G401 (cell line): ENCODE measurements around the gene PRELP. TPM values are rescaled to one million over a fixed set of nuclear protein-coding genes. Genes with fewer than 3 reads are reported as not detected.

Experiments used
- DNase-seq: peaks from one replicate; pipeline ENCODE4 v3.0.0-alpha.2; 2015; ENCODE audit warnings: low spot score
- in situ Hi-C: cut with HindIII; loops from 2 replicates; pipeline ENCODE4 v1.10.0; 2016; ENCODE audit warnings: low sequenced_read_pairs, mixed read lengths
- total RNA-seq: library from RNA; depleted of rRNA; stranded (reverse); fragments of >200 nt; shearing (Covaris generic); gene quantifications from 2 replicates; pipeline ENCODE4 v1.2.3, GENCODE V29; 2014

PRELP gene
- total RNA-seq, 1 experiment from 2014 or later = not detected

DNA sequence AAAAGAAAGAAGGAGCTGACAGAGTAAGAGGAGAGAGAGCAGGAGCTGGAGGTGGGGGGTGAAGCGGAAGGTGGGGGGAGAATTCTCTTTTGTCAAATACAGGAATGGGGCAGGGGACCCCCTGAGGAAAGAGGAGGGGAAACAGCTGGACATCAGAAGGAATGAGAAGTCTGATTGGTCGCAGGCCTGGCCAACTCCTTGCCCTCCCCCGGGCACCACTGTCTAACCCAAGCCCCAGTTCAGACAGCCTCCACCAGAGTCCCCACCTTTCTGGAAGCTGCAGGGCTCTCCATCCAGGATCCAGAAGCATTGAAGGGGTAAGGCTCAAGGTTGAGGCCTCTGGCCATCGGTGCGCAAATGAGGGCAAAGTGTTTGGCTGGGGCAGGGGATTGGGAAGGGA, 18.3 kb downstream of the PRELP start, which contains the start of gene OPTC:
OPTC (plus strand) TSS at position 253 of the 400 bp plus-strand sequence. CDS start 1,853 bp downstream, outside the sequence.
- in situ Hi-C loops = no loop called here
- no peak for DNase-seq

DNA sequence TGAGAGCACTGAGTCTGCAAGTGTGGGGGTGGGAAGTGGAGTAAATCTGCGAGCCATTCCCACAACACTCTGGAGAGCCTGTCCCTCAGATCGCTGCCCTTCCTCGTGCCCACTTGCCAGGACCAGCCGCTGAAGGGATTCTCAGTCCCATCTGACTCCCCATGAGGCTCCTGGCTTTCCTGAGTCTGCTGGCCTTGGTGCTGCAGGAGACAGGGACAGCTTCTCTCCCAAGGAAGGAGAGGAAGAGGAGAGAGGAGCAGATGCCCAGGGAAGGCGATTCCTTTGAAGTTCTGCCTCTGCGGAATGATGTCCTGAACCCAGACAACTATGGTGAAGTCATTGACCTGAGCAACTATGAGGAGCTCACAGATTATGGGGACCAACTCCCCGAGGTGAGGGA, 20.2 kb downstream of the PRELP start:
- no peak for DNase-seq

GRCh38 chr1:203497269-203497777, 21.7 kb downstream of the PRELP start:
- in situ Hi-C loops = no loop called here
- DNase-seq = peak; percentile 62

More for the DNA sequence above, 20.2 kb downstream of the PRELP start:
- in situ Hi-C loops = no loop called here

DNA sequence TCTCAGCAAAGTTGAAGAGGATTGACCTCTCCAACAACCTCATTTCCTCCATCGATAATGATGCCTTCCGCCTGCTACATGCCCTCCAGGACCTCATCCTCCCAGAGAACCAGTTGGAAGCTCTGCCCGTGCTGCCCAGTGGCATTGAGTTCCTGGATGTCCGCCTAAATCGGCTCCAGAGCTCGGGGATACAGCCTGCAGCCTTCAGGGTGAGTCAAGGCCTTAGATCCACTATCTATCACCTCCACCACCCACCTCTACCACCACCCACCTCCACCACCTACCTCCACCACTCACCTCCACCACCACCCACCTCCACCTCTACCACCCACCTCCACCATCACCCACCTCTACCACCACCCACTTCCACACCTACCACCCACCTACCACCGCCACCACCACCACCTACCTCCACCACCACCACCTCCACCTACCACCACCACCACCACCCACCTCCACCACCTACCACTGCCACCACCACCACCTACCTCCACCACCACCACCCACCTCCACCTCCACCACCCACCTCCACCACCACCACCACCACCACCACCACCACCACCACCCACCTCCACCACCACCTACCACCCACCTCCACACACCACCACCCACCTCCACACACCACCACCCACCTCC, 24.2 kb downstream of the PRELP start:
- in situ Hi-C loops = no loop called here

DNA sequence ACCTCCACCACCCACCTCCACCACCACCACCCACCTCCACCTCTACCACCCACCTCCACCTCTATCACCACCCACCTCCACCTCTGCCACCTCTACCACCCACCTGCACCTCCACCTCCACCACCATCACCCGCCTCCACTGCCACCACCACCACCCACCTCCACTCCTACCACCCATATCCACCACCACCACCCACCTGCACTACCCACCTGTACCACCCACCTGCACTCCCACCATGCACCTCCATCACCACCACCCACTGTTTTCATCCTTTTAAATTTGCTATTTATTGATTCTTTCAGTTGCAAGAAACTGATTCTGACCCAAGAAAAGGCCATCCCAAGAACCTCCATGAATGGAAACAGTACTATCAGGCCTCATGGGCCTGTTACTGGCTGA, 24.7 kb downstream of the PRELP start:
- in situ Hi-C loops = no loop called here
- DNase-seq = no peak

More for the DNA sequence above, 24.2 kb downstream of the PRELP start:
- DNase-seq = no peak

DNA sequence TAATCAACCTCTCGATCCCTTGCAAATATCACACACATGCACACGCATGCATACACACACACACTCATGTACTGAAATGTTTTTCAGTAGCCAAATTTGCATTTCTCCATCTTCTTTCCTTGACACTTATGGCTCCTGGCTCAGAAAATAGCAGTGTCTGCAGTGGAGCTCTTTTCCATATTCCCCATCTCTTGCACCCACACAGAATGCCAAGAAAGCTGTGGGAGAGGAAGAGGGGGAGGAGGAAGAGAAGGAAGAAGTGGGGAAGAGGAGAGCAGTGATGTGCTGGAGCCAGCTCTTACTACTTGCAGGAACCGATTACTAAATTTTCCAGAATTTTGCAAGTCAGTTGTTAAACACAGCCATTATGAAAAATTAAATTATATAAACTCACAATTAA, 28.2 kb downstream of the PRELP start:
- DNase-seq = no peak
- in situ Hi-C loops = no loop called here

- DNase-seq = peak; percentile 91
- in situ Hi-C loops = no loop called here
These were observed 29.0 kb downstream of the PRELP start for GRCh38 chr1:203504400-203505250.

- in situ Hi-C loops = no loop called here
- no peak for DNase-seq
These were observed 30.1 kb downstream of the PRELP start for GRCh38 chr1:203505526-203506204.

DNA sequence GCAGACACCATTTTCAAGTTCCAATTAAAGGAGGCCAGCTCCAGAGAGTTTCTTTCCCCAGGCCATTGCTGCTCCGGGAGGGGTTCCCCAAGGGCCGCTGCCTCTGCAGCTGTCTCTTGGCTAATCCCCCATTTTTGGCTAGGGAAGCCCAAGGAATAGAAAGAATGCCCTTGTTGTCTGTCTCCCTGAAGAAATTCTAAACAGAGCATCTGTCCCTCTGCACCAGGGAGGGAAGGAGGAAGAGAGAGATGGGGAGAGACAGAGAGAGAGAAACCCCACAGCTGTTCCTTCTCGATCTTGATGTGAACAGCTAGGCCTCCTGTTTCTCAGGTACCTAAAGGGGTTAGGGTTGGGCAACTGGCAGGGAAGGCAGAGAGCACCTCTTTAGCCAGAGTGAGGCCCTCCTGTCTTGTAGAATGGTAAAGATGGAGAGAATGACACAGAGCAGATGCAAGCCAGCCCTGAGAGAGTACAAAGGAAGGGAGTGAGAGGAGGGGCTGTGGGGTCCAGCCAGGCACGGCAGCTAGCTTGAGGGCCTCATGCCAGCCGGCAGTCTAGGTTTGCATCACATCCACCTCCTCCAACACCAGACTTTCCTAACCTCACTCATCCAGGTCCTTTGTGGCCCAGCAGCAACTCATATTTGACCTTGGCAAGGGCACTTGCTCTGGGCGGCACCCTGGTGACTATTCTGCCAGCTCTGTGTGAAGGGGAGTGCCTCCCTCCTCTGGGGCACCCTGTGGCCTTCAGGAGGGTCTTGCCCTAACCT, 31.4 kb downstream of the PRELP start:
- in situ Hi-C loops = no loop called here
- DNase-seq = no peak

GRCh38 chr1:203507759-203508158, 32.2 kb downstream of the PRELP start:
- in situ Hi-C loops = no loop called here
- no peak for DNase-seq

DNA sequence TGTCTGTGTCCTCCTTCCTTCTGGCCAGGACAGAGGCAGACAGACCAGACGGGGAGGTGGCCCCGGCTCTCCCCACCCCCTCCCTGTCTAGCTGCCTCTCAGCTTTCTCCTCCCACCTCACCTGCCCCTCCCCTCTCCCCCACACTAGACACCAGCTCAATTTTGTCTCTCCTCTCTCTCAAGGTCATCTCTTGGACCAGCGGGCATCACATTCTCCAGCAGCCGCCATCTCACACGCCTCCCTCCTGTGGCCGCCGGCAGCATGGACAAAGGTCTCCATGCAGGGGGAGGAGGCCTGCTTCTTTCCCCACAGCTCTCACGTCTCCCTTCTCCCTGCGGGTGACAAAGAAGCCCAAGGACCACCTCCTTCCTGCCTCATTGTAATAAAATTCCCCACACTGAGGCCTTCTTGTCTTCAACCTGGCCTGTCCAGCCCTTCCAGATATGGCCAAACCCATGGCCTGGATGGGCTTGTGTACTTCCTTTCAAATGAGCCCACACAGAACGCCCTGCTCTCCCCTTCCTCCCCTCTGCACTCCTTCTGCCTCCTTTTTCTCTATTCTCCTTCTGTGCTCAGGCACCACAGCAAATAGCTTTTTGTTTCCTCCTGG, 33.0 kb downstream of the PRELP start:
- DNase-seq = no peak
- in situ Hi-C loops = no loop called here

DNA sequence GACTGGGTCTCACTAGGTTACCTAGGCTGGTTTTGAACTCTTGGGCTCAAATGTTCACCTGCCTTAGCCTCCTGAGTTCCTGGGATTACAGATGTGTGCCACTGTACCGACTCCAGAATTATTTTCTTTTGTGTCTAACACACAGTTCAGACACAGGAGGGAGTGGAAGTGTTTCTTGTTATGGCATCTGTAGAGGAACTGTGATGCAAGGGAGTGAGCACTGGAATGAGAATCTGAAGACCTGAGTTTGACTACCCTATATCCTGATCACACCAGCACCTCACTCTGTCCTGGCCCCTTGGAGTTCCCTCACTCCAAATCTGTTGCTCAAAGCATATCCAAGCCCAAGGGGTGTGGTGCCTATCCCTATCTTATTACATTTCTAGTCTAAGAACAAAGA, 33.5 kb downstream of the PRELP start:
- DNase-seq = no peak
- in situ Hi-C loops = no loop called here

DNA sequence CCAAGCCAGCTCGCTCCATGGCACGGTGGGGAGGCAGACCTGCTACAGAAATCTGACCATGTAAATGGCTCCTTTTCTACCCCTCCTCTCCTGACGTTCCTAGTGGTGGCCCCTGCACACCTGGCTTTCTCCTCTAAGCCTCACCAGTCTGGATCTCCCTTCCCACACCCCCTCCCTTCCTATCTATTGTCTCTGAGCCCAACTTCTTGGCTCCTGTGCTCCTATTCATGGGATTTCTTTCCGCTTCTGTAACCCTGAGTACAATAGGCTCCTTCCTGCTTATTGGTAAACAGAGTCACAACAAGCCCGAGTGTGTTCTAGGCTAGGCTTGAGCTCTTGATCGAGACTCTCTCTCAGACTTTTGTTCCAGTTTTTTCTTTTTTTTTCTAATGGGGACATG, 35.9 kb downstream of the PRELP start:
- in situ Hi-C loops = no loop called here
- DNase-seq = no peak

DNA sequence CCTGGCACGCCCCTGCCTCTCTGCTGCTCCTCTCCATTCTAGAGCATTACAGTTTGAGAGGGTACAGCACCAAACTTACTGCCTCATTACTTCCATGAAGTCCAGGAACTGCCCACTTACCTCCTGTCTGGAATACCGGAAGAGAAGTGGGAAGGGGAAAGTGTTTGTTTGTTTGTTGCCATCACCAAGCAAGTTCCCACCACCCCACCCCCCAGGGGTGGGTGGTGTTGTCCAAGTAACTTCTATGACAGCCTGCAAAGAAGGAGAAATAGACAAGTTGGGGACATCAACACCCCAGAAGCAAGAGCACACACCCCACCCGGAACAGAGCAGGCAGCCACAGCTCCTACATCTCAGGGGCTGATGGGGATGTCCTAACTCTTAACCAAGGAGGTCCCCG, 36.3 kb downstream of the PRELP start:
- in situ Hi-C loops = no loop called here
- DNase-seq = no peak

DNA sequence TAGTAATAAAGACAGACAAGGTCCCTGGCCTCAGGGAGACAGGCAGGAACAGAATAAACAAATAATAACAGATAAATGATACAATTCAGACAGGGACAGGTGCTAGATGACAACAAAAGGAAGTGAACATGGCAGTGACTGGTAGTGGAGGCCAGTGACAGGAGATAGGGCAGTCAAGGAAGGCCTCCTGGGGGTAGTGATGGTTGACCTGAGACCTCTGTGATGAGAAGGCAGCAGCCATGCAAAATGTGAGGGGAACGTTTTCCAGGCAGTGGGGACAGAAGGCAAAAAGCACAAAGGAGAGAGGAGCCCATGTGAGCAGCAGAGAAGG, 36.9 kb downstream of the PRELP start:
- DNase-seq = no peak
- in situ Hi-C loops = no loop called here

DNA sequence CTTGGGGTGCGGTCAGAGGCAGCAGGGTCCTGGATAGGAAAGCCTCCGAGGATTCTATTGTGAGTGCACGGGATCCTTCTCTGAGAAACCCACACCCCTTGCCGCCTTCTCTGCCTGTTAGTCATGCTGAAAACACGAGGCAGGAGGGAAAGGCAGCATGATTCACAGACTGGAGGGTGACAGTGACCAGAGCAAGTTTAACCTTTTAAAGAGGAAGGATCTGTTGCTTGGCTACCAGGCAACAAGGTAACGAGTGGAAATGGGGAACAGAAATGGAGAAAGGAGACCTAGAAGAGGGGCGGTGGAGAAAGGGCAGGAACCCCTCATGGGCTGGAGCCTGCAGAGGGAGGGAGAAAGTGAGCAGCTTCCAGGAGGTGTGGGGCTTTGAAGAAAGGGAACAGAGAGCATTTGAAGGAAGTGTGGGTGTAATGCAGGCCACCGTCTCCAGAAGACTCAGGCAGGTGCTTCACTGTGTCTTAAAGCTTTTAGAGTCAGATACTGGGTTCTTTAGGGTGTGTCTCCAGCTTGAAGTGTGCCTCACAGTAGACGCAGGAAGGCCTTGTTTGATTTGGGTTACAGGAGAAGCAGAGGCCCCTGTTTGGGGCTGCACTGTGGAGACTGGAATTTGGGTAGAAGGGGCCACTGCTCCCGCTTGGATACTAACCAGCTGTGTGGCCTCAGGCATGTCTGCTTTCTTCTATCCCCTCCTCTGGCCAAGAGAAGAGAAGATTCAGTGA, 37.4 kb downstream of the PRELP start:
- in situ Hi-C loops = no loop called here
- DNase-seq = no peak

- in situ Hi-C loops = no loop called here
- DNase-seq = no peak
These were observed 38.0 kb downstream of the PRELP start for GRCh38 chr1:203513585-203514031.

DNA sequence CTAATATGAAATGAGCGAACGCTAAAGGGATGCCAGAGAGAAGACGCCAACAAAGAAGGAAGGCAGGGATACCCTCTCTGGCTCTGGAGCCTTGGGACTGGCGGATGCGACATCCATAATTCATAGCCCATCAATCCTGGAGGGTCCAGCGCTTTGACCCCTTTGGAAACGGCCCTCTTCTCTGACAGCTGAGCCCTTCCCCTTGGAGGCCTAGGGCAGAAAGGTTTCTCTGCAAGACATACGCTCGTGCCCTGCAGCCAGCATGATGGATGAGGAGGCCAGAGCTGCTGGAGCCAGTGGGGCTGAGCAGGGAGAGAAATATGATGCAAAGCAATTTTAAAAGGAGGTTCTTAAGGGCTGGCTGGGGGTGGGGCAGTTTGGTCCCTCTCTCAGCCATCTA, 40.6 kb downstream of the PRELP start:
- no peak for DNase-seq
- in situ Hi-C loops = no loop called here
